ENCODE data around the gene PLTP. TPM values are rescaled to one million over a fixed set of nuclear protein-coding genes. Genes with fewer than 3 reads are reported as not detected.
"Not testable (repeated sequence)": the region's sequence is repeated elsewhere in the genome, so short reads cannot be mapped to it uniquely, and the experiment has no call there.

The PLTP gene
- total RNA-seq, 1 donor from 2014 or later = 28.1 TPM

GRCh38 chr20:45944965-45945677, 33.2 kb upstream of the PLTP start:
- DNase-seq (ENCODE audit: extremely low read depth, low read depth, low spot score) = no peak

GRCh38 chr20:45944151-45944964, 32.4 kb upstream of the PLTP start:
- DNase-seq (ENCODE audit: extremely low read depth, low read depth, low spot score) = no peak

DNA sequence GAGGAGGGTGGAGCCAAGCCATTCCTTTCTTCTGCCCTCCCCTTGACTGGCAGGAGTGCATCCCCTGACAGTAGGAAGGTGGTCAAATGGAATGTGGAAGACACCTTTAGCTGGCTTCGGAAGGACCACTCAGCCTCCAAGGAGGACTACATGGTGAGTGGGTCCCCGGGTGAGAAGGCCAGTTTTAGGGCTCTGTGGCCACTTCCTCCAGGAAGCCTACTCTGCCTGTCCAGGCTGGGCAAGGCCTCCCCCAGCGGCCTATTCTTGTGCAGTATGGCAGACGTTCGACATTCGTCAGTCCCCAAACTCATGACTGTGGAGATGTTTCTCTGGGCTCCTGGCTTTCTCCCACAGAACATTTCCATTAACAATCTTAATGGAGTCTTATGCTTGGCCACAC, 31.7 kb upstream of the PLTP start:
- no peak for DNase-seq (ENCODE audit: extremely low read depth, low read depth, low spot score)

GRCh38 chr20:45940469-45940868, 28.5 kb upstream of the PLTP start:
- no peak for DNase-seq (ENCODE audit: extremely low read depth, low read depth, low spot score)

- no peak for DNase-seq (ENCODE audit: extremely low read depth, low read depth, low spot score)
Measured at GRCh38 chr20:45940053-45940452, 28.1 kb upstream of the PLTP start.

- DNase-seq (ENCODE audit: extremely low read depth, low read depth, low spot score) = no peak
Measured at GRCh38 chr20:45938727-45939438, 26.9 kb upstream of the PLTP start.

DNA sequence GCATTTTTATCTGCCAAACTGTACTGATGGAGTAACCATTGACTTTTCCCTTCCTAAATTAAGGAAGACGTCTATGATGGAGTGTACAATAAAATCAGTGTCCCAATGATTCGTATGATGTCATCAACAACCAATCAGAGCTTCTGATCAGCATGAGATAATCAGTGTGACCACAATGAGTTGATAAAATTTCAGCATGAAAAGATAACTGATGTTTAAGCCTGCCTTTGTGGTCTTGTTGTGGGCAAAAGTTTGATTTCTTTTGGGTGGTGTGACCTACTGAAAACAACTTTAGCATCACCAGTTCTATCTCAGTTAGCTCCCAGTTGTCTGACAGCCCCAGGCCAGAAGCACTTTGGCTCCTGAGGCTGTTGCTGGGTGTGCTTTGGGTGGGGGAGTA, 25.8 kb upstream of the PLTP start:
- DNase-seq (ENCODE audit: extremely low read depth, low read depth, low spot score) = no peak

GRCh38 chr20:45935416-45936046, 23.6 kb upstream of the PLTP start:
- no peak for DNase-seq (ENCODE audit: extremely low read depth, low read depth, low spot score)

DNA sequence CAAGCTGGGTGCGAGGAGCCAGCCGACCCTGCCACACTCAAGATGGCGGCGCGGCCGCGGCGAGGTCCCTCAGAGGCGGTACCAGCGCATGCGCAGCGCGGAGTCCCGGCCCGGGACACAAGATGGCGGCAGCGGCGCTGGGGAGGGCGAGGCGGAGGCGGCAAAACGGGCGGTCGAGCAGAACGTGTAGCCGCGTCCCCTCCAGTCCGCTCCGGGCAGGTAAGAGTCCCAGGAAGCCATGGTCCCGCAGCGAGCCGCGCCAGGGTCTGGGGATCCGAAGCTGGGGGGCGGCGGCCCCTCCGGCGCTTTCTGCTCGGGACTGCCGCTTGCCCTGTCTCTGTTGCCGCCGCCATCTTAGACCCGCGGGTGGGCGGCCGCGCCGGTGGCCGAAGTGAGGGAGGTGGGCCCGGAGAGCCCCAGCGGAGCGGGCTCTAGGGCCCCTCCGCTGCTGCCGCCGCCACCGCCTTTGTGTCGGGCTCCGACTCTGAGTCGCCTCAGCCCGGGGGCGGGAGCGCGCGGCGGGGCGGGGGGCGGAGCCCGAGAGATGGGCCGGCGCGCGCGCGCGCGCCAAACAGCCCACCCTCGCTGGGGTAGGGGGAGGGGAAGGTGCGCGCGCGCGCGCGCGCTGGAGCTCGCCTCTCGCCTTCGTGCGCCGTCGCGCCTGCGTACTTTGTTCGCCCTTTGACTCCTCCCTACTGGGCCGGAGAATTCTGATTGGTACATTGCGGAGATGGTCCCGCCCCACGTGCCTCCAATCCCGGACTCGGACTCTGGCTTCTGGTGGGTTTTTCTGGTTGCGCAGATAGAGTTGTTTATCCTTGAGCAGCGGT, 22.8 kb upstream of the PLTP start, which contains the start of gene PCIF1:
PCIF1 (plus strand) TSS at position 98 of the 830 bp plus-strand sequence. CDS start 4,317 bp downstream, outside the sequence.
- DNase-seq (ENCODE audit: extremely low read depth, low read depth, low spot score) = peak; percentile 95

DNA sequence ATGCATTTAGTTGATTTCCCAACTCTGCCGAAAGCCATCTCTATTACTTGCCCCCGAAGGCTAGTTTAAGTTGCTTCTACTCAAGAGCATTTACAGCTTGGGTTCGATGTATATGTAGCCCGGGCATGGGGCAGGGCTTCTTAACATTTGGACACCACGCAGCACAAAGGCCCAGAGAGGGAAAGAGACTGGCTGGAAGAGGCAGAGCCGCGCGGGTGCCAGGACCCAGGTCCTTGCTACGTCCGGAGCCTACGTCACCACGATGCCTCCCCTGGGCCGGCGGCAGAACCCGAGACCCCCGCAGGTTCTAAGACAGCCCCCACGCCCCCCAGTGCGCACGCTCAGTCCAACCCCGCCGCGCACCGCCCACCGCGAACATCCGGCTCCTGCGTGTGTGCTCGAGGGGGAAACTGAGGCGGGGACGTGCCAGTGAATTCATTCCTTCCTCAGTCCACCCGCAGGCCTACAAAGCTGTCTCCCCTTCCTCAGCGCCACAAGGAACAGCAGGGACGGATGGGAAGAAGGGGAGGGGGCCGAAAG, 22.2 kb upstream of the PLTP start:
- DNase-seq (ENCODE audit: extremely low read depth, low read depth, low spot score) = no peak

DNA sequence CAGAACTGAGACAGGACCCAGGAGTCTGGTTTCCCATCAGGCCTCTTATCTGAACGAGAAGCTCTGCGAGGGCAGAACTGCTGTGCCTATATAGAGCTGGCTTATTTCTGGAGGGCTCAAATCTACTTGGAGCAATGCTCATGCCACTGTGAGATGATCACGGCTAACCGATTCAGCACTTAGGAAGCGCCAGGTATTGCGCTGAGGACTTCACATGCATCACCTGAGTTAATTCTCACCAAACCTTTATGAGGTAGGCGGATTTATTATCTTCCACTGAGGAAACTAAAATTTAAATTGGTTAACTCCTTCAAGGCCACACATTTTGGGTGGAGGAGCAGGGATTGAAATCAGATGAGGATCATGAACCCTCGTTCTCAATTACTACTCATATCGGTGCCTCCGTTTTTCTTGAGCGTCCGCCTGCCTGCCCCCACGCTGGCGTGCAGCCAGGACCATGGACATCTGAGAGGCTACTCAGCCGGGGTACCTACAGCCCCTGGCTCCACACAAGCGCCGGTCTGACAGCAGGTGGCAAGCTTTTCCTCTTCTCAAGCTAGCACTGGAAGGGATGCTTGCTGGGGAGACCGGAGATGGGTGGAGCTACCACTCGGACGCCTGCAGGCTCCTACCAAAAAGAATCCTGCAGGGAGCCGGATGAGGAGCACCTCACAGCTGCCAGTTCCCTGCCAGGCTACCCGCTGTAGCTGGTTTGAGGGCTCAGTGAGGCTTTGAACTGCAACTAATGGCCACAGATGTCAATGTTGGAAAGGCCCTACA, 21.5 kb upstream of the PLTP start:
- DNase-seq (ENCODE audit: extremely low read depth, low read depth, low spot score) = no peak

- DNase-seq (ENCODE audit: extremely low read depth, low read depth, low spot score) = not testable (repeated sequence)
Measured at GRCh38 chr20:45931680-45932079, 19.7 kb upstream of the PLTP start.

DNA sequence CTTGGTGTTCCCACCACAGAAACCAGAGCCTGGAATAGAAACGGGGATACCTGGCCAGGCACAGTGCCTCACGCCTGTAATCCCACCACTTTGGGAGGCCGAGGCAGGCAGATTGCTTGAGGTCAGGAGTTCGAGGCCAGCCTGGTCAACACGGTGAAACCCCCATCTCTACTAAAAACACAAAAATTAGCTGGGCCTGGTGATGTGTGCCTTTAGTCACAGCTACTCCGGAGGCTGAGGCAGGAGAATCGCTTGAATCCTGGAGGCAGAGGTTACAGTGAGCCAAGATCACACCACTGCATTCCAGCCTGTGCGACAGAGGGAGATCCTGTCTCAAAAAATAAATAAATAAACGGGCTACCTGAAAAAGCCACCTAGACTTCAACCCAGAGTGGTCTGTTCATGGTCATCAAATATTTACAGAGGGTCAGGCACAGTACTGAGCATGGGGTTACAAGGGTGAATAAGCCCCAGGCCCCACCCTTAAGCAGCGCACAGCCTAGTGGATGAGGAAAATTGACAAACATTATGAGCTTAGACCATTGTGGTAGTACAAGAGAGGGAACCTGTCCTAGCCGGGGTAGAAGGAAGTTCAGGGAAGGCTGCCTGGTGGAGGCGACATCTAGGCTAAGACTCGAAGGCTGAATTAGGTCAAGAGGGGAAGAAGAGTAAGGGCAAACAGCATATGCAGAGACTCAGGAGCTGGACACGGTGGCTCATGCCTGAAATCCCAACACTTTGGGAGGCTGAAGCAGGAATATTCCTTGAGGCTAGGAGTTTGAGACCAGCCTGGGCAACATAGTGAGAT, 15.3 kb upstream of the PLTP start:
- no peak for DNase-seq (ENCODE audit: extremely low read depth, low read depth, low spot score)

- no peak for DNase-seq (ENCODE audit: extremely low read depth, low read depth, low spot score)
Measured at GRCh38 chr20:45926731-45927070, 14.7 kb upstream of the PLTP start.

GRCh38 chr20:45925821-45926506, 14.0 kb upstream of the PLTP start:
- no peak for DNase-seq (ENCODE audit: extremely low read depth, low read depth, low spot score)

GRCh38 chr20:45924391-45925261, 12.7 kb upstream of the PLTP start:
- DNase-seq (ENCODE audit: extremely low read depth, low read depth, low spot score) = no peak

All from glomerular endothelial cell (primary cell).